Astrocyte (in vitro differentiated cells and primary cell): ENCODE data around the gene TUBA1C.

Source experiments
- EZH2 ChIP-seq: IDR thresholded peaks from 2 replicates; pipeline ENCODE4 v1.6.1; 2012; ENCODE audit warnings: mild to moderate bottlenecking, low read length, inconsistent platforms; ENCODE audit not compliant: insufficient read depth
- TF ChIP-seq, protein P1 (sequence below): IDR thresholded peaks from 2 replicates; pipeline ENCODE4 v1.5.1; 2011; ENCODE audit warnings: low read depth, mild to moderate bottlenecking, inconsistent platforms, low read length, moderate library complexity; ENCODE audit not compliant: insufficient read depth

DNA sequence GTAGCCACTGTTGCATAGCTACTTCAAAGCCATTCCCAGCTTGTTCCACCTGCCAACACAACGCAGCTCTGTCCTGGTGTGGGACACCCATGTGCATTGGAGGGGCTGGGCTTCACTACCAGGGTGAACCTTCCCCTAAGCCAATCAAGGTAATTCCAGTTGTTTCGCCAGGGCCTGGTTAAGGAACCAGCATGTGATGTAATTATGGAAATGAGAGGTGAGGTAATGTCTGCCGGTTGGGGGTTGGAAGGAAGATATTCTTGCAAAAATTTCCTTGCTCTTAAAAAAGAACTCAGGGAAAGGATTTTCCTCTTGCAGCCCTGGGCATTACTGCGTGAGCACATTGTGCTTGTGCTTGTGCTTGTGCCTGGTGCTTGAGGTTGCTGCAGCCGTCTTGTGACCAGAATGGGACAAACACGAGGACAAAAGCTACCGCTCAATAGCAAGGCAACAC, 14.9 kb downstream of the TUBA1C start:
- TF ChIP-seq, protein P1, sequence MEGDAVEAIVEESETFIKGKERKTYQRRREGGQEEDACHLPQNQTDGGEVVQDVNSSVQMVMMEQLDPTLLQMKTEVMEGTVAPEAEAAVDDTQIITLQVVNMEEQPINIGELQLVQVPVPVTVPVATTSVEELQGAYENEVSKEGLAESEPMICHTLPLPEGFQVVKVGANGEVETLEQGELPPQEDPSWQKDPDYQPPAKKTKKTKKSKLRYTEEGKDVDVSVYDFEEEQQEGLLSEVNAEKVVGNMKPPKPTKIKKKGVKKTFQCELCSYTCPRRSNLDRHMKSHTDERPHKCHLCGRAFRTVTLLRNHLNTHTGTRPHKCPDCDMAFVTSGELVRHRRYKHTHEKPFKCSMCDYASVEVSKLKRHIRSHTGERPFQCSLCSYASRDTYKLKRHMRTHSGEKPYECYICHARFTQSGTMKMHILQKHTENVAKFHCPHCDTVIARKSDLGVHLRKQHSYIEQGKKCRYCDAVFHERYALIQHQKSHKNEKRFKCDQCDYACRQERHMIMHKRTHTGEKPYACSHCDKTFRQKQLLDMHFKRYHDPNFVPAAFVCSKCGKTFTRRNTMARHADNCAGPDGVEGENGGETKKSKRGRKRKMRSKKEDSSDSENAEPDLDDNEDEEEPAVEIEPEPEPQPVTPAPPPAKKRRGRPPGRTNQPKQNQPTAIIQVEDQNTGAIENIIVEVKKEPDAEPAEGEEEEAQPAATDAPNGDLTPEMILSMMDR: no peak
- TF ChIP-seq EZH2: no peak
